ENCODE results near the gene MOB1A. TPM values are rescaled to one million over a fixed set of nuclear protein-coding genes. Genes with fewer than 3 reads are reported as not detected.

Gene MOB1A
- total RNA-seq, 2 donors from 2014 or later = 138 to 183 TPM

Other genes starting within 250 kb of the MOB1A start
- 10 to 100 TPM; 20.3 to 22.5 TPM for gene TET3, start 194.0 kb downstream of the MOB1A start, total RNA-seq
- 10 to 100 TPM; 15.5 to 23.3 TPM for gene BOLA3, start 31.0 kb downstream of the MOB1A start, total RNA-seq
- 10 to 100 TPM; 30.8 to 47.5 TPM for gene MTHFD2, start 19.7 kb upstream of the MOB1A start, total RNA-seq
- gene SLC4A5, start 164.5 kb upstream of the MOB1A start, total RNA-seq = 10 to 100 TPM in 1 of 2 donors, 1 to 10 TPM in 1; 9.1 to 10.5 TPM
- 10 to 100 TPM; 78.5 to 85.7 TPM for gene DCTN1, start 201.4 kb upstream of the MOB1A start, total RNA-seq
- 1 to 10 TPM; 2.9 to 3.3 TPM for gene C2orf81, start 242.7 kb upstream of the MOB1A start, total RNA-seq
- 10 to 100 TPM; 33.6 to 42.8 TPM for gene WDR54, start 242.9 kb upstream of the MOB1A start, total RNA-seq